ENCODE data around the gene TRAFD1.

The TRAFD1 gene

GRCh38 chr12:112185093-112185923, 59.9 kb downstream of the TRAFD1 start:
- no peak for DNase-seq (ENCODE audit: low read depth)
- TF ChIP-seq, protein P1, sequence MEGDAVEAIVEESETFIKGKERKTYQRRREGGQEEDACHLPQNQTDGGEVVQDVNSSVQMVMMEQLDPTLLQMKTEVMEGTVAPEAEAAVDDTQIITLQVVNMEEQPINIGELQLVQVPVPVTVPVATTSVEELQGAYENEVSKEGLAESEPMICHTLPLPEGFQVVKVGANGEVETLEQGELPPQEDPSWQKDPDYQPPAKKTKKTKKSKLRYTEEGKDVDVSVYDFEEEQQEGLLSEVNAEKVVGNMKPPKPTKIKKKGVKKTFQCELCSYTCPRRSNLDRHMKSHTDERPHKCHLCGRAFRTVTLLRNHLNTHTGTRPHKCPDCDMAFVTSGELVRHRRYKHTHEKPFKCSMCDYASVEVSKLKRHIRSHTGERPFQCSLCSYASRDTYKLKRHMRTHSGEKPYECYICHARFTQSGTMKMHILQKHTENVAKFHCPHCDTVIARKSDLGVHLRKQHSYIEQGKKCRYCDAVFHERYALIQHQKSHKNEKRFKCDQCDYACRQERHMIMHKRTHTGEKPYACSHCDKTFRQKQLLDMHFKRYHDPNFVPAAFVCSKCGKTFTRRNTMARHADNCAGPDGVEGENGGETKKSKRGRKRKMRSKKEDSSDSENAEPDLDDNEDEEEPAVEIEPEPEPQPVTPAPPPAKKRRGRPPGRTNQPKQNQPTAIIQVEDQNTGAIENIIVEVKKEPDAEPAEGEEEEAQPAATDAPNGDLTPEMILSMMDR (IDR thresholded peaks at IDR 0.05; ENCODE audit: control insufficient read depth, insufficient read depth, low read depth, low read length, missing control alignments) = no peak
- H3K4me3 ChIP-seq (ENCODE audit: control insufficient read depth, low read depth, low read length) = no peak overlapping the region

DNA sequence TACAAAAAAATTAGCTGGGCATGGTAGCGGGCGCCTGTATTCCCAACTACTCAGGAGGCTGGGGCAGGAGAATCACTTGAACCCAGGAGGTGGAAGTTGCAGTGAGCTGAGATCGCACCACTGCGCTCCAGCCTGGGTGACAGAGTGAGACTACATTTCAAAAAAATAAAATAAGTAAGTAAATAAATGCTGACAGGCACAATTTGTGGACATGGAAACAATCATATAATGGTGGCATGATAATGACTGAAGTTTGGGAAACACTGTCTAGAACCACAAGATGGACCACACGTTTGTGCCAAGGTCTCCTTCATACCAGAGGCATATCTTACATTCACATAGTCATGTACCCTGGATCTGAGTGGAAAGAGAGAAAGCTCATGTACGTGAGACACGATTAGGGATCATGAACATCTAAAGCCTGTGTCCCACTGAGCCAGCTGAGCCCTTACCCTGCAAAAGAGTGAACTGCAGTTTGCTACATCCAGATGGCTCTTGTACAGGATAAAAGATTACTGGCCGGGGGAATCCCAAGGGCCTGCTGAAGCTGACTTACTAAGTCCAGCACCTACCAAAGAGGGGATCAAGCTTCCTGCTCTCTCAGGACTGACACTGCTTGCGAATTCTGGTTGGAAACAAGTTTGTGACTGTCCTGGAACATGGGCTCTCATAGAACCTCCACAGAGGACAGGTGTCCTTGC, 62.9 kb downstream of the TRAFD1 start:
- TF ChIP-seq, protein P1 (IDR thresholded peaks at IDR 0.05; ENCODE audit: control insufficient read depth, insufficient read depth, low read depth, low read length, missing control alignments) = no peak
- no peak overlapping the region for H3K4me3 ChIP-seq (ENCODE audit: control insufficient read depth, low read depth, low read length)
- DNase-seq (ENCODE audit: low read depth) = no peak

DNA sequence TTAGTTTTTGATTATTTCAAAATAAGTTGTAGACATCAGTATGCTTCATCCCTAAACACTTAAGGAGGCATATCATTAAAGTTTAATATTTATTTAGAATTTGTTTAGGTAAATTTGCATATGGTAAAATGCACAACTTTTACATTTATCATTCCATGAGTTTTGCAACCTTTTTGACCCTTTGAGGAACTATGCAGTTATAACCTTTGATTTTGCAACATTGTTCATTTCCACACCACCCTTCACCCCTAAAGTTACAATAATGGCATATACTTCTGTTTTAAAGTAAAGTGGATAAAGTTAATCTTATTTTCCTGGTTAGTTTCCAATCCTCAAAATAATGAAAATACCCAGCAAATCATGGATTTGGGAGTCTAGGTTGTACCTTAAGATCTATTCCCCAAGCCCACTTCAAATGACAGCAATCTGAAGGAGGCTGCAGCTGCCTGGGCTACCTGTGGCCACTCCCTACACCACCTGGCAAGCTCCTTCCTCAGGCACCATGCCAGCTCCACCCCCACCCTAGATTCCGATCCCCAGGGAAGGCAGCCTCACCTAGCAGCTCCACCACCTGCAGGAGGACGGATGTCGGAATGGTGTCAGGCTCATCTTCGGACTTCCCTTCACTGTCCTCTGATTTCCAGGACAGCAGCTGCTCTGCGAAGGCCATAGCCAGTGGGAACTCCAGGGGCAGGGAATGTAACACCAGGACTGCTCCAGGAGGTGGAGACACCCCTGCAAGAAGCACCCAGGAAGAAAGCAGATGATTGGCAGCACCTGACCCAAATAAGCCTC, 65.1 kb downstream of the TRAFD1 start:
- DNase-seq (ENCODE audit: low read depth) = no peak

GRCh38 chr12:112191201-112191600, 65.8 kb downstream of the TRAFD1 start:
- no peak overlapping the region for H3K4me3 ChIP-seq (ENCODE audit: control insufficient read depth, low read depth, low read length)
- no peak for DNase-seq (ENCODE audit: low read depth)
- TF ChIP-seq, protein P1 (IDR thresholded peaks at IDR 0.05; ENCODE audit: control insufficient read depth, insufficient read depth, low read depth, low read length, missing control alignments) = no peak

More for the DNA sequence above, 65.1 kb downstream of the TRAFD1 start:
- TF ChIP-seq, protein P1 (IDR thresholded peaks at IDR 0.05; ENCODE audit: control insufficient read depth, insufficient read depth, low read depth, low read length, missing control alignments) = no peak
- no peak overlapping the region for H3K4me3 ChIP-seq (ENCODE audit: control insufficient read depth, low read depth, low read length)

- TF ChIP-seq, protein P1 (IDR thresholded peaks at IDR 0.05; ENCODE audit: control insufficient read depth, insufficient read depth, low read depth, low read length, missing control alignments) = no peak
- no peak for DNase-seq (ENCODE audit: low read depth)
- no peak overlapping the region for H3K4me3 ChIP-seq (ENCODE audit: control insufficient read depth, low read depth, low read length)
Observed at GRCh38 chr12:112191840-112192321, 66.5 kb downstream of the TRAFD1 start.

DNA sequence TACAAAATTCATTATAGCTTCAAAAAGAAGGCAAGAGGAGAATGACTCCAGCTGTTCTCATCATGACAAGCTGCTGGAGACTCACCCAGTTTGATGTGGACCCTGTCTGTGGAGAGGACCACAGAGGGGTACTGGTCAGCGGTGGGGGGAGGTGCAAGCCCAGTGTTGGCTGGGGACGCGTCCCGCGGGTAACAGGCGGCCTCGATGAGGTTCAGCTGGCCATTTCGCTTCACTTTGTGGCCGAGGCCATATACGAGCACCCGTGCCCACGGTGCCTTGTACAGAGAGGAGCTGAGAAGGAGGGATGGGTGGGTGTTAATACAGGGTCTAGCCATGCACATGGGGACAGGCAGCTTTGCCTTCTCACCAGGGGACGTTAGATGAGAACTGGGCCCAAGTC, 67.1 kb downstream of the TRAFD1 start:
- no peak for DNase-seq (ENCODE audit: low read depth)
- no peak overlapping the region for H3K4me3 ChIP-seq (ENCODE audit: control insufficient read depth, low read depth, low read length)
- TF ChIP-seq, protein P1 (IDR thresholded peaks at IDR 0.05; ENCODE audit: control insufficient read depth, insufficient read depth, low read depth, low read length, missing control alignments) = no peak

Measured in AG09309 (cell line).